SH-SY5Y (cell line): ENCODE measurements around the gene EPB41L2.

Source experiments
- GATA2 ChIP-seq: IDR thresholded peaks from 2 replicates; pipeline ENCODE4 v1.6.1; 2011; ENCODE audit warnings: mild to moderate bottlenecking, low read depth, low read length
- GATA3 ChIP-seq: IDR thresholded peaks from 2 replicates; pipeline ENCODE4 v1.6.1; 2011; ENCODE audit warnings: low read depth, mild to moderate bottlenecking, low read length, moderate library complexity

EPB41L2 gene

DNA sequence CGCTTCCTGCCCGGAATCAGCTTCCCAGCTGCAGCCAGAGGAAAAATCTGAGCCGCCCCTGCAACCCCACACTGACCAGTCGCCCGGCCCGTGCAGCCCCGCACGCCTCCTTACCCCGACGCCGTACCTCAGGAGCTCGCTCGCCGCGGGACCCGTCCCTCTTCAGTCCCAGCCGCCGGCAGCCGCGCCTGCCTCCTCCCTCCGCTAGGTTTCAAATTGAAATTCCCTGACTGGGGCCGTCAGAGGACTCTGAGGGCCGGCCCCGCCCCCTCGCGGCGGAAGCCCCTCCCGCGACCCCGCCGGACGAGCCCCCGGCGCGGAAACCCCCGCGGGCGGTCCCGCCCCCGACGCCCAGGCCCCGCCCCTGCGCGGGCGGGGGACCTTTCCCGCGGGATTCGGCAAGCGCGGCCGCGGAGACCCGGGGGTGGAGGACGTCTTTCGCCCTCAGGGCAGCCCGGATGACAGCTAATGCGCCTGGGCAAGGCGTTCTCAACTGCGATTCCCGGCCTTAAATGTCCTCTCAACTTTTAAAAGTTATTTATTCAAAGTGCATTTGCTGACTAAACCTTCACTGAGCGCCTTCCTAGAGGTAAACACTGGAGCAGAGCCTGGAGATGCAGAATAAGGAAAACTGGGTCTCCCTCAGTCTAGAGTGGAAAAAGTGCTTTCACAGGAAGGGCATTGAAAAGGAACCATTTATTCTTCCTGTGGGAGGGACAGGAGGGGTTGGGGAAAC is at the start of gene EPB41L2:
TSS of gene EPB41L2 (minus strand) at position 218 of the 736 bp plus-strand sequence. CDS start 106,760 bp downstream, outside the sequence.
- no peak for TF ChIP-seq GATA2
- no peak for TF ChIP-seq GATA3

DNA sequence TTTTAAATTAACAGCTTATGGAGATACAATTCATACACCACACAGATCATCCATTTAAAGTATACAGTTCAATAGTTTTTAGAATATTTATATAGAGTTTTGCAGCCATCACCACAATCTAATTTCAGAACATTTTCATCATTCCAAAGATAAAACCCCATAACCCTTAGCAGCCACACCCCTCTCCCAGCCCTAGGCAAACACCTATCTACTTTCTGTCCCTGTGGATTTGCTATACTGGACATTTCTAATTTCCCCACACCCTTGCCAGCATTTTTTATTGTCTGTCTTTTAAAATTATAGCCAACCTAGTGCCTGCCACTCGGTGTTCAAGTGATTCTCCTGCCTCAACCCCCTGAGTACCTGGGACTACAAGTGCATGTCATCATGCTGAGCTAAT is 49.2 kb upstream of the EPB41L2 start:
- no peak for TF ChIP-seq GATA2
- no peak for TF ChIP-seq GATA3

DNA sequence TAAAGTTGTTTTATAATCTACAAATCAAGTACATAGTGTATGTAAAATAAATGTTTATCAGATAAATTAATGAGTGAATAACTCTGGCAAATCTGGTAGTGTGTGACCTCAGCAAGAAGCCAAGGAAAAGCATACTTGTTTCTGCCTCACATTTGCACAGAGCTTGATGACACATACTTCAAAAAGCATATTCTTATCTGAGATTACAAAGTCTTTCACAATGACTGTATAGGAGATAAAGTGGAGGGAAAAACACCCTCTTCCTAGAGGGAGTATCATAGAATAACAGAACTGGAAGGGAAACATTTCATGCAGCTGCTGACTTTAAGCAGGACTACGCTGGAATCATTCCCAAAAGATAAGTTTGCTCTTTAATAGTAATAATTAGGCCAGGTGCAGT is 44.1 kb upstream of the EPB41L2 start:
- TF ChIP-seq GATA3 (no peak), GATA2 (no peak)

DNA sequence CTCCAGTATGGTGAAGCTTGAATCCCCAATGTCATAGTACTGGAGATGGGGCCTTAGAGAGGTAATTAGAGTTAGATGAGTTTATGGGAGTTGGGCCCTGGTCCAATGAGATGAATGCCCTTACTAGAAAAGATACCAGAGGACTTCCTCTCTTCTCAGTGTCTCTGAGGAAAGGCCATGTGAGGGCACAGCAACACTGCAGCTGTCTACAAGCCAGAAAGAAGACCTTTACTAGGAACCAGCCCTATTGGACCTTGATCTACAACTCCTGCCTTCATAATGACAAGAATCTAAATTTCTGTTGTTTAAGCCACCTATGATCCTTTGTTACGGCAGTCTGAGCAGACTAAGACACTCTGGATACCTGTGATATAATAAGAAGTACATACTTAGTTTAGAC is 40.9 kb upstream of the EPB41L2 start:
- no peak for TF ChIP-seq GATA3
- TF ChIP-seq GATA2 = no peak

DNA sequence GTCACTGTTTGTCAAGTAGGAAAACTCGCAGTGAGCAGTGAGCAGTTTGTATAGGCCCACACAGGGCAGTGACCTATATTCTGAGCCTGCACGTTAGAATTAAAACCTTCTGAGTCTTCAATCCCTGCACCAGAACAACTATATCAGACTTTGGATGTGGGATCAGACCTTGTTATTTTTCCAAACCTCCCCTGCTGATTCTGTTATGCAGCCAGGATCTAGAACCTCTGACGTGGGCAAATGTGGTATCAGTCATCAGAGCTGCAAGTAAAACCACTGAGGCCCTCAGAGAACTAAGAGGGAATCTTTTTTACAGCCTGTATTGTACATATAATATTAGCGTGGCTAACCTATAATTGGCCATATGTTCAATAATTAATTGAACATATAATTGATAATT is 40.3 kb upstream of the EPB41L2 start:
- TF ChIP-seq GATA2 (no peak), GATA3 (no peak)

DNA sequence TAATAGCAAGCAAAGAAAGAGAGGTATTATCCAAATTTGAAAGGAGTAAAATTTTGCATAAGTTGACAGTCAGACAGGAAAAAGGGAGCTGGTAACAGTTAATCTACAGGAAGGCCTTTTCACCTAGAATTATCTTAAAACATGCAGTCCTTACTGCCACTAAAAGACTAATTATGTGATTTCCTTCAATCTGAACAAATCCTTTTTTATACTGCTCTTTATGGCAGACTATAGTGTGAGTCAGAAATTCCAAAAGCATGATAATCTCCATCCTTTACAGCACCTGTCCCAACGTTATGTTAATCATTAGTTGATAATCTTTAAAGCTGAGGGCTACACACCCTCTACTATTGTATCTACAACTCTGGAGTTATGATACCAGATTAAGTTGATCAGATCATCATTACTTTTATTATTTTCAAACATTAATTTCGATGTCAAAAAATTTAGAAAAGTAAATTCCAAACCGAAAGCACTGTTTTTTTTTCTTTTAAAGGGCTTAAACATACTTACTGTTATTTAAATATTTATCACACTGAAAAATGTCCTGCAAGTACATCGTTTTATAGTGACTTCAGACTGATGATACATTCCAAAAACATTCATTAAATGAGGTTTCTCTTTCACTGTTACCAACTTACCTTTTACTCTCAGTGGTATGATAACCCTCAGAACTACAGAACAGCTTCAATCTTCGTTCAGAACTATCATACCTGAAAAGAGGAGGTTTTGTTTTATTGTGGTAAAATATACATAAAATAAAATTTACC is 39.1 kb upstream of the EPB41L2 start:
- TF ChIP-seq GATA3 (no peak), GATA2 (no peak)

DNA sequence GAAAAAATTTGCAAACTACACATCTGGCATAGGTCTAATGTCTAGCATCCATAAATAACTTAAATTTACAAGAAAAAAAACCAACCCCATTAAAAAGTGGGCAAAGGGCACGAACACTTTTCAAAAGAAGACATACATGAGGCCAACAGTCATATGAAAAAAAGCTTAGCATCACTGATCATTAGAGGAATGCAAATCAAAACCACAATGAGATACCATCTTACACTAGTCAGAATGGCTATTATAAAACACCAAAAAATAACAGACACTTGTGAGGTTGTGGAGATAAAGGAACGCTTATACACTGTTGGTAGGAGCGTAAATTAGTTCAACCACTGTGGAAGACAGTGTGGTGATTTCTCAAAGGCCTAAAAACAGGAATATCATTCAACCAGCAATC is 33.7 kb upstream of the EPB41L2 start:
- TF ChIP-seq GATA3 = no peak
- TF ChIP-seq GATA2 = no peak

DNA sequence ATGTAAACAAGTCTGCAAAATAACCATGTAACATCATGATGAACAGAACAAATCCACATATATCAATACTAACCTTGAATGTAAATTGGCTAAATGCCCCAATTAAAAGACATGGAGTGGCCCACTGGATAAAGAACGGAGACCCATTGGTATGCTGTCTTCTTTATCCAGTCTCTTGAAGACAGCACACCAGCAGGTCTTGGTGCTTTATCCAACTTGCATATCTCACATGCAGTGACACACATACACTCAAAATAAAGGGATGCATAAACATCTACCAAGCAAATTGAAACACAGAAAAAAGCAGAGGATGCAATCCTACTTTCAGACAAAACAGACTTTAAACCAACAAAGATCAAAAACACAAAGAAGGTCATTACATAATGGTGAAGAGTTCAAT is 30.3 kb upstream of the EPB41L2 start:
- no peak for TF ChIP-seq GATA3
- TF ChIP-seq GATA2 = no peak

DNA sequence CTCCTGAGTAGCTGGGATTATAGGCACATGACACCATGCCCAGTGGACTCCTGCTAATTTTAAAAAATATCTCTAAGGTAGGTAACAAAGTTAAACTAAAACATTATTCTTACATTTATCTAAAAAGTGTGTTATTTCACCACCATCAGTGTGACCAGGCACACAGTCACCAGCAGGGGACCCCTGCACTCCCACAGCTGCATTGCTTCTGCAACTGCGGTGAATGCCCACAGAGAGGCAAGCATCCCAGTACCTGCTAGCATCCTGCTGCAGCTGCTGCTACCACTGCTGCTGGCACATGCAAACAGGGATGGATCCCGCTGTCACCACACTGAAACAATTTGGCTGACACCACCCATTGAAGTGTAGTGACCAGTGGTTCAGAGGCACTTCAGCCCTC is 21.9 kb upstream of the EPB41L2 start:
- TF ChIP-seq GATA3 (no peak), GATA2 (no peak)

DNA sequence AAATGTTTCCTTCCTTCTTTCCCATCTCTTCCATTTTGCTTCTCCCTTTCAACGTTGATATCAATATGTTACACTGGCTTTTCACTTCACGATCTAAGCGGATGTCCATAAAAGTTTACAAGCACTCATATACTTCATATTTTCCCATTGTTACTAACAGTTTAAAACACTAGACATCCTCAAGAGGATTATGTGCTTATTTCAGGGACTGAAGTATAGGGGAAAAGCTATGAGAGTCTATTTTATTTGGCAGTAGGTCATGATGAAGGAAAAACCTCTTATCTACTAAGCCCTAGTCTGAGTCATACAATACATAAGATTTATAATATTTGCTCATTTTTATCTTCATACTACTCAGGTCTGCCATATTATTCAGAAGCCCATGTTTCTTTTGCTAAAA is 20.6 kb upstream of the EPB41L2 start:
- no peak for TF ChIP-seq GATA3
- TF ChIP-seq GATA2 = no peak

DNA sequence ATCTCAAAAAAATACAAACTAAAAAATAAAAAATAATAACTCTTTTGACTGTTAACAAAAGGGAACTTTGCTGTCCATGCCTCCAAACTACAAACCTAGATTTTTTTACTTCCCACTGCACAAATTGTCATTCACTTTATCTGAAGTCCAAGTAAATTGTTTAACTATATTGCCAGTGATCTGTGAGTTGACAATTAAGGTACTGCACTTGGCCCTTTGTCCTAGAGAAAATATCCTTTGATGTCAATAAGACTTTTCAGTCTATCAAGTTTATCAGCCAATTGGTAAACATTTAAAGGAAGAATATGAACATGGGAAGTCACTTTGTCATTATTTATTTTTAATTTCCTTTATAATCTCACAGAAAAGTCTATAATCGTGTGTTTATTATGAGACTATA is 19.3 kb upstream of the EPB41L2 start:
- TF ChIP-seq GATA2 (no peak), GATA3 (no peak)

DNA sequence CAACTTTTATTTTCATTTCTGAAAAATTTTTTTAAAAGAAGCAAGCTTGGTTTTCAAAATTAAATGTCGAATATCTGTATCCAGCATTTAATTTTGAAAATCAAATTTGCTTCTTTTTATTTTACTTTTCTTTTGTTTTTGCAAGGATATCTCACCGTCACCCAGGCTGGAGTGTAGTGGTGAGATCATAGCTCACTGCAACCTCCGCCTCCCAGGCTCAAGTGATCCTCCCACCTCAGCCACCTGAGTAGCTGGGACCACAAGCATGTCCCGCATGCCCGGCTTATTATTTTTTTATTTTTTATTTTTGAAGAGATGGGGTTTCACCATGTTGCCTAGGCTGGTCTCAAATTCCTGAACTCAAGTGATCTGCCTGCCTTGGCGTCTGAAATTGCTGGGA is 17.0 kb upstream of the EPB41L2 start:
- TF ChIP-seq GATA3 = no peak
- no peak for TF ChIP-seq GATA2

DNA sequence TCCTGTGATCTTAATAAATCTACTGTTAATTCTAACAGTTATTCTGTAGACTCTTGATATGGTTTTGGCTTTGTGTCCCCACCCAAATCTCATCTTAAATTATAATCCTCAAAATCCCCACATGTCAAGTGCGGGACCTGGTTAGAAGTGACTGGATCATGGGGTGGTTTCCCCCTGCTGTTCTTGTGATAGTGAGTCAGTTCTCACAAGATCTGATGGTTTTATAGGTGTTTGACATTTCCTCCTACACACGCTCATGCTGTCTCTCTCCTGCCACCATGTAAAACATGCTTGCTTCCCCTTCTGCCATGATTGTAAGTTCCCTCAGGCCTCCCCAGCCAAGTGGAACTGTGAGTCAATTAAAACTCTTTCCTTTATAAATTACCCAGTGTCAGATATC is 10.5 kb upstream of the EPB41L2 start:
- no peak for TF ChIP-seq GATA2
- no peak for TF ChIP-seq GATA3

DNA sequence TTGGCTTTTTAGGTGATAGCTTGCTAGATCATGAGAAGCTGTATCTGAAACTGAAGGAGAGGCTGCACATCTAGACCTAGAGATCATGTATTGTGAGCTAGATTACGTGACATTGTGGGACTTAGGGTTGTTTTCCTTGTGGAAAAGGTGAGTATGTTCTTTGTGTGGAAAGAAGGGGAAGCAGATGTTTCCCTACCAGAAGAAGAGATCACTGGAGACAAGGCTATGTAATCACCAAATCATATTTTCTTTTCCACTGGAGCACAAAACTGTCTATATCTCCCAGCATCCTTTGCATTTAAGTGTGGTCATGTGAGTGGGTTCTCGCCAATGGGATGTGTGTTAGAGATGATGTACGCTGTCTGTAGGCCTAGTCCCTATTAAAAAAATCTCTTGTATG is 7.0 kb upstream of the EPB41L2 start:
- TF ChIP-seq GATA3 = no peak
- no peak for TF ChIP-seq GATA2

DNA sequence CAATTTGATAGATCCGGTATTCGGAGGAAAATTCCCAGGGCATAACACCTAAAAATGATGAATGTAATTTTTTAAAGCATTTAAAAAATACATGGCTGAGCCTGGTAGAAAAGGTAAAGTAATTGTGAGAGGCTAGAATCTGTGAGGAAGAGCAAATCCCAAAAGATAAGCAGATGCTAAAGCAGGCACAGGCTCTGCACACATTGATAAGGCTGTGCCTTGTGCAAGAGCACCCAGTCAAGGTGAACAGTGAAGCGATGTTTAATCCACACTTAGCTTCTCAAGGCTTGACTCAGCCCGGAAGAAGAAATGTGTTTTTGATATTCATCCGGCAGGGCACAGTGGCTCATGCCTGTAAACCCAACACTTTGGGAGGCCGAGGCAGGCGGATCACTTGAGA is 5.1 kb upstream of the EPB41L2 start:
- TF ChIP-seq GATA2 (no peak), GATA3 (no peak)
